HepG2 (cell line): Measurements from ENCODE around the gene SMYD2. TPM values are rescaled to one million over a fixed set of nuclear protein-coding genes. Genes with fewer than 3 reads are reported as not detected.

Experiments
- ATAC-seq: fragments of 200-7000 bp; cut with Tn5 transposase; 3 replicates; pipeline ENCODE4 v1.9.1; 2020; ENCODE audit warnings: mild to moderate bottlenecking, moderate library complexity
- BruUV-seq: library from RNA; stranded (reverse); fragments of 400-500 nt; replicated peaks from 2 replicates; lab custom pipeline; 2021; lab: Mats Ljungman, UMichigan
- CTCF ChIA-PET: fragments of 300-600 bp; formaldehyde crosslinking; extraction: SDS; loops from one replicate; lab custom pipeline; 2021; ENCODE audit warnings: low total read pairs, inconsistent platforms, low intra/inter-chr PET ratio; lab: Yijun Ruan, JAX
- POLR2A ChIA-PET: fragments of 350-600 bp; sonication (Branson Sonifier 250); formaldehyde crosslinking; loops from one replicate; lab custom pipeline; 2020; ENCODE audit warnings: antibody characterized with exemption, inconsistent platforms; lab: Yijun Ruan, JAX
- DNase-seq: peaks from one replicate; pipeline ENCODE4 v3.0.0-alpha.2; 2015; ENCODE audit warnings: low spot score
- FAIRE-seq: peaks from 3 replicates; lab custom pipeline; 2011; peaks lifted over from hg19 to GRCh38; lab: Jason Lieb, UNC
- H2AFZ ChIP-seq: one replicate; pipeline ENCODE4 v1.6.1; 2011; ENCODE audit warnings: low read length, inconsistent platforms
- H3K27ac ChIP-seq: fragments of 300-600 bp; 3 replicates; pipeline ENCODE4 v1.8.0; 2011; ENCODE audit warnings: mixed run types, mild to moderate bottlenecking, mixed read lengths, low read length, inconsistent platforms; ENCODE audit not compliant: insufficient read depth; ENCODE audit errors: extremely low read length
- H3K27me3 ChIP-seq, 2 experiments: fragments of 200-600 bp in 1 of 2; 2 replicates in 1 of 2; 3 replicates in 1 of 2; pipeline versions ENCODE4 v1.6.0 to v1.8.0; 2011; ENCODE audit warnings: low read length in 2 of 2, mild to moderate bottlenecking in 2 of 2, moderate library complexity in 2 of 2, inconsistent platforms in 1 of 2; ENCODE audit not compliant: insufficient read depth in 2 of 2, control insufficient read depth in 1 of 2
- H3K36me3 ChIP-seq, 2 experiments: fragments of 200-600 bp in 1 of 2; replicated peaks in 1 of 2; 2 replicates in 1 of 2; 3 replicates in 1 of 2; pipeline versions ENCODE4 v1.5.1 to v1.8.0; 2011; ENCODE audit warnings: low read length in 2 of 2, inconsistent platforms in 1 of 2; ENCODE audit not compliant: insufficient read depth in 2 of 2, control insufficient read depth in 1 of 2
- H3K4me1 ChIP-seq: 2 replicates; pipeline ENCODE4 v1.5.1; 2012; ENCODE audit warnings: low read length, inconsistent platforms; ENCODE audit not compliant: insufficient read depth
- H3K4me2 ChIP-seq: 2 replicates; pipeline ENCODE4 v1.6.0; 2011; ENCODE audit warnings: low read depth, low read length, inconsistent platforms
- H3K4me3 ChIP-seq, 3 experiments: fragments of 200-600 bp in 1 of 3; sonication (generic), shearing (Covaris generic) in 1 of 3; replicated peaks in 1 of 3; 2 replicates each; pipeline ENCODE4 v1.5.1; 2011 to 2016; ENCODE audit warnings: low read length in 3 of 3, inconsistent platforms in 2 of 3, low read depth in 2 of 3, mild to moderate bottlenecking in 2 of 3, control low read depth in 1 of 3, mixed read lengths in 1 of 3; ENCODE audit not compliant: insufficient read depth in 1 of 3
- H3K79me2 ChIP-seq: one replicate; pipeline ENCODE4 v1.6.1; 2011; ENCODE audit warnings: low read length, inconsistent platforms; ENCODE audit not compliant: insufficient read depth
- H3K9ac ChIP-seq: 2 replicates; pipeline ENCODE4 v1.6.0; 2011; ENCODE audit warnings: mild to moderate bottlenecking, low read depth, low read length, inconsistent platforms; ENCODE audit not compliant: insufficient read depth
- H3K9me3 ChIP-seq: 2 replicates; pipeline ENCODE4 v1.5.1; 2012; ENCODE audit warnings: mild to moderate bottlenecking, low read length
- H4K20me1 ChIP-seq: 2 replicates; pipeline ENCODE4 v1.6.0; 2011; ENCODE audit warnings: inconsistent platforms, mild to moderate bottlenecking, low read length, moderate library complexity; ENCODE audit not compliant: insufficient read depth
- AHR ChIP-seq: IDR thresholded peaks from 2 replicates; pipeline ENCODE4 v1.6.1; 2018; ENCODE audit warnings: missing genetic modification reagents, missing compliant biosample characterization
- AKAP8 ChIP-seq: sonication (generic); formaldehyde crosslinking; IDR thresholded peaks from 2 replicates; pipeline ENCODE4 v1.5.1; 2020; ENCODE audit warnings: mild to moderate bottlenecking, missing genetic modification reagents
- FOXK1 ChIP-seq: sonication (generic); formaldehyde crosslinking; IDR thresholded peaks from 2 replicates; pipeline ENCODE4 v1.4.0; 2020; ENCODE audit warnings: low read depth, missing genetic modification reagents, borderline replicate concordance
- GMEB2 ChIP-seq: IDR thresholded peaks from 2 replicates; pipeline ENCODE4 v1.6.1; 2016; ENCODE audit warnings: missing biosample characterization, missing genetic modification reagents, low read depth
- GPN1 ChIP-seq: sonication (generic); formaldehyde crosslinking; IDR thresholded peaks from 2 replicates; pipeline ENCODE4 v1.5.1; 2020; ENCODE audit warnings: missing genetic modification reagents, borderline replicate concordance
- SMAD3 ChIP-seq: sonication (generic); formaldehyde crosslinking; IDR thresholded peaks from 2 replicates; pipeline ENCODE4 v1.4.0; 2020; ENCODE audit warnings: missing genetic modification reagents
- SNAI1 ChIP-seq: sonication (generic); formaldehyde crosslinking; IDR thresholded peaks from 2 replicates; pipeline ENCODE4 v1.5.0; 2020; ENCODE audit warnings: mild to moderate bottlenecking, missing genetic modification reagents, borderline replicate concordance
- TAF15 ChIP-seq: fragments of 200-400 bp; formaldehyde crosslinking; IDR thresholded peaks from one replicate; pipeline ENCODE4 v1.6.1; 2018; ENCODE audit warnings: mild to moderate bottlenecking, low read depth, low read length; ENCODE audit not compliant: poor library complexity, severe bottlenecking
- U2AF2 ChIP-seq: fragments of 200-400 bp; formaldehyde crosslinking; IDR thresholded peaks from 2 replicates; pipeline ENCODE4 v1.6.1; 2017; ENCODE audit warnings: low read depth, mild to moderate bottlenecking, low read length
- WIZ ChIP-seq: sonication (generic); formaldehyde crosslinking; IDR thresholded peaks from 2 replicates; pipeline ENCODE4 v1.5.1; 2020; ENCODE audit warnings: mild to moderate bottlenecking, missing genetic modification reagents
- ZNF432 ChIP-seq: sonication (generic); formaldehyde crosslinking; IDR thresholded peaks from 2 replicates; pipeline ENCODE4 v1.5.0; 2020; ENCODE audit warnings: missing genetic modification reagents, mild to moderate bottlenecking, borderline replicate concordance
- ZNF451 ChIP-seq: sonication (generic); formaldehyde crosslinking; IDR thresholded peaks from 2 replicates; pipeline ENCODE4 v1.5.0; 2020; ENCODE audit warnings: mild to moderate bottlenecking, missing genetic modification reagents
- ZNF644 ChIP-seq: IDR thresholded peaks from 2 replicates; pipeline ENCODE4 v1.6.1; 2016; ENCODE audit warnings: low read depth
- ZSCAN5A ChIP-seq: sonication (generic); formaldehyde crosslinking; IDR thresholded peaks from 2 replicates; pipeline ENCODE4 v1.8.0; 2022; ENCODE audit warnings: mild to moderate bottlenecking, missing genetic modification reagents, borderline replicate concordance
- WGBS: methylation state at CpG from one replicate; pipeline ENCODE4 v1.1.6; 2017; ENCODE audit warnings: low lambda C conversion rate; 5-methylcytosine and 5-hydroxymethylcytosine counted together
- in situ Hi-C: cut with HindIII; loops from 2 replicates; pipeline ENCODE4 v1.10.0; 2017; ENCODE audit warnings: low pct_unique_long_range_greater_than_20kb; ENCODE audit not compliant: extremely low pct_ligation_motif_present
- intact Hi-C: fragments of 100-400 bp; cut with micrococcal nuclease; formaldehyde crosslinking; loops from one replicate; pipeline ENCODE4 v1.10.0; 2022; ENCODE audit not compliant: unreplicated experiment
- polyA plus RNA-seq, 8 experiments: library from polyadenylated mRNA; depleted of rRNA in 3 of 8; stranded (reverse) in 7 of 8; unstranded in 1 of 8; fragments of >200 nt; fragmentation: Illumina TruSeq in 4 of 8; extraction: Trizol in 4 of 8; gene quantifications; 2 replicates each; pipeline versions ENCODE4 v1.2.1 to v1.2.3, GENCODE V29; 2011 to 2016; ENCODE audit warnings: low read depth in 4 of 8, missing spikeins in 1 of 8, mixed read lengths in 1 of 8; ENCODE audit not compliant: insufficient read depth in 1 of 8
- total RNA-seq, 5 experiments: library from RNA; depleted of rRNA; stranded (reverse); fragments of >200 nt; fragmentation: Illumina TruSeq; extraction: Trizol; gene quantifications; 2 replicates each; pipeline ENCODE4 v1.2.3, GENCODE V29; 2016; ENCODE audit warnings: low read depth in 1 of 5

Gene SMYD2
- total and polyA plus RNA-seq, 2 of the 13 experiments (the other 11 are each of a cell fraction or from before 2014, with no cell fraction given): 72.7 to 139 TPM

- H3K9ac ChIP-seq: no peak overlapping the region
- no peaks in the 10 kb centered on the region for H3K9me3 ChIP-seq
- peaks cover 4% of the 10 kb centered on the region for H3K79me2 ChIP-seq
- intact Hi-C loops: no loop called here
- no peaks in the 10 kb centered on the region; a peak in 1 of 5 replicates for H3K36me3 ChIP-seq
- no TSS peak for BruUV-seq
- no peak overlapping the region for H3K4me3 ChIP-seq
- in situ Hi-C loops: no loop called here
- H3K4me2 ChIP-seq: no peak overlapping the region
- ATAC-seq: no peak
- ChIA-PET CTCF (no interaction called here), POLR2A (interaction anchor here (2.2 kb wide), 1 partner anchor 42 kb away, joined by 4 read pairs; no protein-coding TSS in a partner anchor)
- H3K4me1 ChIP-seq: peaks cover 20% of the 10 kb centered on the region
- TF ChIP-seq WIZ (CRISPR knock-in tag): no peak
- TF ChIP-seq SMAD3 (CRISPR knock-in tag): no peak
- no peak for TF ChIP-seq SNAI1 (CRISPR knock-in tag)
- 86% methylated on average over 1 of the region's 1 CpG for whole genome bisulfite sequencing
- no peak overlapping the region for H2AFZ ChIP-seq
- H3K27me3 ChIP-seq: peaks cover 0 to 2% of the 10 kb centered on the region in 2 experiments; a peak in 1 of 5 replicates
- H4K20me1 ChIP-seq: no peaks in the 10 kb centered on the region
- H3K27ac ChIP-seq: no peak overlapping the region
- FAIRE-seq: no peak
- DNase-seq: no peak
Measured at GRCh38 chr1:214276786-214277185, 4.2 kb upstream of the SMYD2 start.

GRCh38 chr1:214277704-214278635 is 3.0 kb upstream of the SMYD2 start:
- Histone ChIP-seq H2AFZ (no peak overlapping the region), H3K36me3 (no peaks in the 10 kb centered on the region; a peak in 1 of 5 replicates), H3K27me3 (peaks cover 0 to 2% of the 10 kb centered on the region in 2 experiments; a peak in 1 of 5 replicates), H3K79me2 (peaks cover 16% of the 10 kb centered on the region), H3K9ac (no peak overlapping the region), H3K27ac (no peak overlapping the region), H3K4me2 (no peak overlapping the region), H3K4me3 (no peak overlapping the region), H4K20me1 (no peaks in the 10 kb centered on the region), H3K4me1 (peaks cover 29% of the 10 kb centered on the region), H3K9me3 (no peaks in the 10 kb centered on the region)
- POLR2A ChIA-PET: interaction anchor here (2.2 kb wide), 1 partner anchor 41 kb away, joined by 4 read pairs; no protein-coding TSS in a partner anchor
- no TSS peak for BruUV-seq
- TF ChIP-seq ZNF451: no peak
- TF ChIP-seq ZNF644 (CRISPR knock-in tag): no peak
- no peak for TF ChIP-seq GMEB2 (CRISPR knock-in tag)
- TF ChIP-seq AKAP8 (CRISPR knock-in tag): no peak
- TF ChIP-seq GPN1: no peak
- TF ChIP-seq TAF15: no peak
- TF ChIP-seq FOXK1 (CRISPR knock-in tag): no peak
- no peak for TF ChIP-seq U2AF2
- no peak for TF ChIP-seq ZSCAN5A (CRISPR knock-in tag)
- no peak for TF ChIP-seq ZNF432 (CRISPR knock-in tag)
- TF ChIP-seq AHR: no peak
- WGBS: 91% methylated on average over 11 of the region's 11 CpGs
- CTCF ChIA-PET: no interaction called here
- FAIRE-seq (no peak), DNase-seq (no peak), ATAC-seq (no peak)
- in situ Hi-C loops: no loop called here
- intact Hi-C loops: no loop called here
